ENCODE measurements around the gene INSM1. TPM values are rescaled to one million over a fixed set of nuclear protein-coding genes. Genes with fewer than 3 reads are reported as not detected.

INSM1 gene
- total RNA-seq, 2 experiments from 2014 or later, result not detected

- no peak for TF ChIP-seq CTCF (IDR thresholded peaks at IDR 0.05)
- intact Hi-C loops (cut with DNase I, micrococcal nuclease), result no loop called here
- Histone ChIP-seq H3K27ac (ENCODE audit: low read depth in 1 of 2, low read length in 2 of 2) (no peak overlapping the region), H3K9me3 (ENCODE audit: control insufficient read depth in 1 of 2, insufficient read depth in 1 of 2, low read length in 2 of 2) (no peaks in the 10 kb centered on the region), H3K36me3 (ENCODE audit: insufficient read depth, low read length) (peaks cover 7% of the 10 kb centered on the region), H3K4me1 (ENCODE audit: insufficient read depth, low read length) (no peaks in the 10 kb centered on the region), H3K4me3 (ENCODE audit: low read length) (no peak overlapping the region), H3K27me3 (ENCODE audit: control insufficient read depth in 1 of 2, insufficient read depth in 2 of 2, low read length in 2 of 2) (no peaks in the 10 kb centered on the region)
- DNase-seq, result no peak
- no peaks in the 10 kb centered on the region for H3K4me1 Mint-ChIP-seq (ENCODE audit: low read depth)
- H3K4me3 Mint-ChIP-seq, result no peak overlapping the region
- ChIA-PET CTCF (no interaction called here), POLR2A (no interaction called here)
- no peak for ATAC-seq (ENCODE audit: poor library complexity)
- no peak overlapping the region for H3K27ac Mint-ChIP-seq
- no peaks in the 10 kb centered on the region for H3K9me3 Mint-ChIP-seq
- no peaks in the 10 kb centered on the region for H3K27me3 Mint-ChIP-seq
- H3K36me3 Mint-ChIP-seq (ENCODE audit: low read depth), result peaks cover 40% of the 10 kb centered on the region
Measured at GRCh38 chr20:20410678-20411077, 42.8 kb downstream of the INSM1 start.

GRCh38 chr20:20411402-20411801, 43.5 kb downstream of the INSM1 start:
- no peak for TF ChIP-seq CTCF (IDR thresholded peaks at IDR 0.05)
- Mint-ChIP-seq H3K4me3 (no peak overlapping the region), H3K36me3 (ENCODE audit: low read depth) (peaks cover 40% of the 10 kb centered on the region), H3K27ac (no peak overlapping the region), H3K27me3 (no peaks in the 10 kb centered on the region), H3K9me3 (no peaks in the 10 kb centered on the region), H3K4me1 (ENCODE audit: low read depth) (no peaks in the 10 kb centered on the region)
- Histone ChIP-seq H3K36me3 (ENCODE audit: insufficient read depth, low read length) (peaks cover 7% of the 10 kb centered on the region), H3K27me3 (ENCODE audit: control insufficient read depth in 1 of 2, insufficient read depth in 2 of 2, low read length in 2 of 2) (no peaks in the 10 kb centered on the region), H3K4me1 (ENCODE audit: insufficient read depth, low read length) (no peaks in the 10 kb centered on the region), H3K9me3 (ENCODE audit: control insufficient read depth in 1 of 2, insufficient read depth in 1 of 2, low read length in 2 of 2) (no peaks in the 10 kb centered on the region), H3K4me3 (ENCODE audit: low read length) (no peak overlapping the region), H3K27ac (ENCODE audit: low read depth in 1 of 2, low read length in 2 of 2) (no peak overlapping the region)
- DNase-seq, result no peak
- POLR2A ChIA-PET, result no interaction called here
- no peak for ATAC-seq (ENCODE audit: poor library complexity)
- intact Hi-C loops (cut with DNase I, micrococcal nuclease), result no loop called here
- CTCF ChIA-PET, result no interaction called here

- ATAC-seq (ENCODE audit: poor library complexity), result no peak
- H3K27ac Mint-ChIP-seq, result no peak overlapping the region
- no peak for DNase-seq
- H3K36me3 Mint-ChIP-seq (ENCODE audit: low read depth), result peaks cover 39% of the 10 kb centered on the region
- intact Hi-C loops (cut with DNase I, micrococcal nuclease), result no loop called here
- no peaks in the 10 kb centered on the region for H3K27me3 ChIP-seq (ENCODE audit: control insufficient read depth in 1 of 2, insufficient read depth in 2 of 2, low read length in 2 of 2)
- H3K9me3 ChIP-seq (ENCODE audit: control insufficient read depth in 1 of 2, insufficient read depth in 1 of 2, low read length in 2 of 2), result no peaks in the 10 kb centered on the region
- TF ChIP-seq CTCF (IDR thresholded peaks at IDR 0.05), result no peak
- H3K4me3 ChIP-seq (ENCODE audit: low read length), result no peak overlapping the region
- no peaks in the 10 kb centered on the region for H3K9me3 Mint-ChIP-seq
- H3K4me1 ChIP-seq (ENCODE audit: insufficient read depth, low read length), result no peaks in the 10 kb centered on the region
- ChIA-PET POLR2A (no interaction called here), CTCF (no interaction called here)
- H3K4me1 Mint-ChIP-seq (ENCODE audit: low read depth), result no peaks in the 10 kb centered on the region
- no peaks in the 10 kb centered on the region for H3K27me3 Mint-ChIP-seq
- H3K4me3 Mint-ChIP-seq, result no peak overlapping the region
- H3K36me3 ChIP-seq (ENCODE audit: insufficient read depth, low read length), result peaks cover 8% of the 10 kb centered on the region
- no peak overlapping the region for H3K27ac ChIP-seq (ENCODE audit: low read depth in 1 of 2, low read length in 2 of 2)
Measured at GRCh38 chr20:20411836-20412235, 43.9 kb downstream of the INSM1 start.
